GM18502 (cell line): ENCODE data around the gene SGK1.
"Not testable (repeated sequence)": the region's sequence is repeated elsewhere in the genome, so short reads cannot be mapped to it uniquely, and the experiment has no call there.

Experiments
- ATAC-seq: cut with Tn5 transposase; IDR thresholded peaks from one replicate; pipeline ENCODE4 v1.9.1; 2021; ENCODE audit warnings: mild to moderate bottlenecking; ENCODE audit not compliant: unreplicated experiment, poor library complexity

SGK1 gene

GRCh38 chr6:134328792-134329191 is 10.9 kb upstream of the SGK1 start:
- no peak for ATAC-seq

- no peak for ATAC-seq
Observed at GRCh38 chr6:134328138-134328537, 10.2 kb upstream of the SGK1 start.

GRCh38 chr6:134326192-134326591 is 8.3 kb upstream of the SGK1 start:
- ATAC-seq: not testable (repeated sequence)

- ATAC-seq: no peak
Observed at GRCh38 chr6:134324766-134325165, 6.9 kb upstream of the SGK1 start.

GRCh38 chr6:134324141-134324540 is 6.2 kb upstream of the SGK1 start:
- no peak for ATAC-seq

- no peak for ATAC-seq
Observed at GRCh38 chr6:134323698-134324097, 5.8 kb upstream of the SGK1 start.

- no peak for ATAC-seq
Observed at GRCh38 chr6:134323294-134323693, 5.4 kb upstream of the SGK1 start.

GRCh38 chr6:134322216-134322615 is 4.3 kb upstream of the SGK1 start:
- ATAC-seq: no peak

- ATAC-seq: no peak
Observed at GRCh38 chr6:134321246-134321645, 3.3 kb upstream of the SGK1 start.

GRCh38 chr6:134319686-134320085 is 1.8 kb upstream of the SGK1 start:
- ATAC-seq: not testable (repeated sequence)

GRCh38 chr6:134318974-134319281 is 1.0 kb upstream of the SGK1 start:
- no peak for ATAC-seq

- no peak for ATAC-seq
Observed at GRCh38 chr6:134318236-134318973, 493 bp upstream of the SGK1 start.

GRCh38 chr6:134316733-134317431 is 1.0 kb downstream of the SGK1 start:
- no peak for ATAC-seq

GRCh38 chr6:134315974-134316441 is 1.9 kb downstream of the SGK1 start:
- ATAC-seq: no peak

- ATAC-seq: no peak
Observed at GRCh38 chr6:134315189-134315588, 2.7 kb downstream of the SGK1 start.

GRCh38 chr6:134314006-134314821 is 3.7 kb downstream of the SGK1 start:
- ATAC-seq: no peak

GRCh38 chr6:134312038-134312660 is 5.8 kb downstream of the SGK1 start:
- ATAC-seq: no peak

- ATAC-seq: no peak
Observed at GRCh38 chr6:134310817-134311216, 7.1 kb downstream of the SGK1 start.

GRCh38 chr6:134309983-134310605 is 7.8 kb downstream of the SGK1 start:
- no peak for ATAC-seq

GRCh38 chr6:134309227-134309626 is 8.7 kb downstream of the SGK1 start:
- no peak for ATAC-seq
